ENCODE measurements around the gene IER3. TPM values are rescaled to one million over a fixed set of nuclear protein-coding genes. Genes with fewer than 3 reads are reported as not detected.

IER3 gene
- total and polyA plus RNA-seq, 9 of the 15 experiments (the other 6 are each of a cell fraction or from before 2014, with no cell fraction given): 1.5 to 30.0 (median 11.5) TPM

GRCh38 chr6:30721198-30722024, 22.9 kb downstream of the IER3 start (continued):
- TF ChIP-seq, protein P1, sequence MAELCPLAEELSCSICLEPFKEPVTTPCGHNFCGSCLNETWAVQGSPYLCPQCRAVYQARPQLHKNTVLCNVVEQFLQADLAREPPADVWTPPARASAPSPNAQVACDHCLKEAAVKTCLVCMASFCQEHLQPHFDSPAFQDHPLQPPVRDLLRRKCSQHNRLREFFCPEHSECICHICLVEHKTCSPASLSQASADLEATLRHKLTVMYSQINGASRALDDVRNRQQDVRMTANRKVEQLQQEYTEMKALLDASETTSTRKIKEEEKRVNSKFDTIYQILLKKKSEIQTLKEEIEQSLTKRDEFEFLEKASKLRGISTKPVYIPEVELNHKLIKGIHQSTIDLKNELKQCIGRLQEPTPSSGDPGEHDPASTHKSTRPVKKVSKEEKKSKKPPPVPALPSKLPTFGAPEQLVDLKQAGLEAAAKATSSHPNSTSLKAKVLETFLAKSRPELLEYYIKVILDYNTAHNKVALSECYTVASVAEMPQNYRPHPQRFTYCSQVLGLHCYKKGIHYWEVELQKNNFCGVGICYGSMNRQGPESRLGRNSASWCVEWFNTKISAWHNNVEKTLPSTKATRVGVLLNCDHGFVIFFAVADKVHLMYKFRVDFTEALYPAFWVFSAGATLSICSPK (IDR thresholded peaks at IDR 0.05; ENCODE audit: borderline replicate concordance): no peak
- peak; percentile 53 for TF ChIP-seq HCFC1 (IDR thresholded peaks at IDR 0.05; ENCODE audit: low read depth, low read length)
- TF ChIP-seq BRF2 (IDR thresholded peaks at IDR 0.05; ENCODE audit: borderline replicate concordance, insufficient read depth, insufficient read length): no peak
- TF ChIP-seq, protein P2, sequence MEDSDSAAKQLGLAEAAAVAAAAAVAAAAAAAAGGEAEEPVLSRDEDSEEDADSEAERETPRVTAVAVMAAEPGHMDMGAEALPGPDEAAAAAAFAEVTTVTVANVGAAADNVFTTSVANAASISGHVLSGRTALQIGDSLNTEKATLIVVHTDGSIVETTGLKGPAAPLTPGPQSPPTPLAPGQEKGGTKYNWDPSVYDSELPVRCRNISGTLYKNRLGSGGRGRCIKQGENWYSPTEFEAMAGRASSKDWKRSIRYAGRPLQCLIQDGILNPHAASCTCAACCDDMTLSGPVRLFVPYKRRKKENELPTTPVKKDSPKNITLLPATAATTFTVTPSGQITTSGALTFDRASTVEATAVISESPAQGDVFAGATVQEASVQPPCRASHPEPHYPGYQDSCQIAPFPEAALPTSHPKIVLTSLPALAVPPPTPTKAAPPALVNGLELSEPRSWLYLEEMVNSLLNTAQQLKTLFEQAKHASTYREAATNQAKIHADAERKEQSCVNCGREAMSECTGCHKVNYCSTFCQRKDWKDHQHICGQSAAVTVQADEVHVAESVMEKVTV (CRISPR knock-in tag; IDR thresholded peaks at IDR 0.05): peak; percentile 10; the same call in 1 of the 2 replicates
- TF ChIP-seq ARID3A (IDR thresholded peaks at IDR 0.05; ENCODE audit: borderline replicate concordance, low read depth, low read length): no peak
- no peak for TF ChIP-seq TBP (optimal IDR thresholded peaks at IDR 0.05; ENCODE audit: low read depth, low read length)
- TF ChIP-seq, protein P3, sequence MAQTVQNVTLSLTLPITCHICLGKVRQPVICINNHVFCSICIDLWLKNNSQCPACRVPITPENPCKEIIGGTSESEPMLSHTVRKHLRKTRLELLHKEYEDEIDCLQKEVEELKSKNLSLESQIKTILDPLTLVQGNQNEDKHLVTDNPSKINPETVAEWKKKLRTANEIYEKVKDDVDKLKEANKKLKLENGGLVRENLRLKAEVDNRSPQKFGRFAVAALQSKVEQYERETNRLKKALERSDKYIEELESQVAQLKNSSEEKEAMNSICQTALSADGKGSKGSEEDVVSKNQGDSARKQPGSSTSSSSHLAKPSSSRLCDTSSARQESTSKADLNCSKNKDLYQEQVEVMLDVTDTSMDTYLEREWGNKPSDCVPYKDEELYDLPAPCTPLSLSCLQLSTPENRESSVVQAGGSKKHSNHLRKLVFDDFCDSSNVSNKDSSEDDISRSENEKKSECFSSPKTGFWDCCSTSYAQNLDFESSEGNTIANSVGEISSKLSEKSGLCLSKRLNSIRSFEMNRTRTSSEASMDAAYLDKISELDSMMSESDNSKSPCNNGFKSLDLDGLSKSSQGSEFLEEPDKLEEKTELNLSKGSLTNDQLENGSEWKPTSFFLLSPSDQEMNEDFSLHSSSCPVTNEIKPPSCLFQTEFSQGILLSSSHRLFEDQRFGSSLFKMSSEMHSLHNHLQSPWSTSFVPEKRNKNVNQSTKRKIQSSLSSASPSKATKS (CRISPR knock-in tag; IDR thresholded peaks at IDR 0.05): peak; percentile 58; the same call in 1 of the 2 replicates
- no peak for TF ChIP-seq FOXK2 (conservative IDR thresholded peaks at IDR 0.05 in 1 of 2, IDR thresholded peaks at IDR 0.05 in 1 of 2; ENCODE audit: low read depth in 2 of 2)
- no peak for TF ChIP-seq PHB2 (IDR thresholded peaks at IDR 0.05; ENCODE audit: low read depth)
- no peak for TF ChIP-seq RBM25 (IDR thresholded peaks at IDR 0.05; ENCODE audit: low read depth, low read length, severe bottlenecking)
- TF ChIP-seq, protein P4, sequence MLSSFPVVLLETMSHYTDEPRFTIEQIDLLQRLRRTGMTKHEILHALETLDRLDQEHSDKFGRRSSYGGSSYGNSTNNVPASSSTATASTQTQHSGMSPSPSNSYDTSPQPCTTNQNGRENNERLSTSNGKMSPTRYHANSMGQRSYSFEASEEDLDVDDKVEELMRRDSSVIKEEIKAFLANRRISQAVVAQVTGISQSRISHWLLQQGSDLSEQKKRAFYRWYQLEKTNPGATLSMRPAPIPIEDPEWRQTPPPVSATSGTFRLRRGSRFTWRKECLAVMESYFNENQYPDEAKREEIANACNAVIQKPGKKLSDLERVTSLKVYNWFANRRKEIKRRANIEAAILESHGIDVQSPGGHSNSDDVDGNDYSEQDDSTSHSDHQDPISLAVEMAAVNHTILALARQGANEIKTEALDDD (IDR thresholded peaks at IDR 0.05): no peak
- TF ChIP-seq, protein P5, sequence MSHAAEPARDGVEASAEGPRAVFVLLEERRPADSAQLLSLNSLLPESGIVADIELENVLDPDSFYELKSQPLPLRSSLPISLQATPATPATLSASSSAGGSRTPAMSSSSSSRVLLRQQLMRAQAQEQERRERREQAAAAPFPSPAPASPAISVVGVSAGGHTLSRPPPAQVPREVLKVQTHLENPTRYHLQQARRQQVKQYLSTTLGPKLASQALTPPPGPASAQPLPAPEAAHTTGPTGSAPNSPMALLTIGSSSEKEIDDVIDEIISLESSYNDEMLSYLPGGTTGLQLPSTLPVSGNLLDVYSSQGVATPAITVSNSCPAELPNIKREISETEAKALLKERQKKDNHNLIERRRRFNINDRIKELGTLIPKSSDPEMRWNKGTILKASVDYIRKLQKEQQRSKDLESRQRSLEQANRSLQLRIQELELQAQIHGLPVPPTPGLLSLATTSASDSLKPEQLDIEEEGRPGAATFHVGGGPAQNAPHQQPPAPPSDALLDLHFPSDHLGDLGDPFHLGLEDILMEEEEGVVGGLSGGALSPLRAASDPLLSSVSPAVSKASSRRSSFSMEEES (CRISPR knock-in tag; IDR thresholded peaks at IDR 0.05): peak; percentile 75
